ENCODE measurements around the gene LRRC26.

LRRC26 gene

GRCh38 chr9:137189297-137190295 is 19.7 kb upstream of the LRRC26 start:
- Histone ChIP-seq H3K4me3 (ENCODE audit: low read length) (peak overlapping the region; percentile 92), H3K27ac (ENCODE audit: low read depth, low read length) (no peak overlapping the region; the same call in 1 of the 2 replicates)
- 52% methylated on average over 23 of the region's 23 CpGs for WGBS

GRCh38 chr9:137188490-137189296 is 18.8 kb upstream of the LRRC26 start, which contains the start of the genes ANAPC2 and SSNA1:
Gene ANAPC2 (minus strand): TSS chr9:137188560. CDS start chr9:137188532, 28 bp downstream.
Gene SSNA1 (plus strand): TSS chr9:137188676. CDS start chr9:137188727, 51 bp downstream.
- H3K4me3 ChIP-seq (ENCODE audit: low read length), result peak within 1 kb of the TSS; percentile 92
- H3K27me3 ChIP-seq (ENCODE audit: insufficient read depth, low read length), result no peaks in the 10 kb centered on the region
- peak within 1 kb of the TSS; percentile 81 for H3K9ac ChIP-seq (ENCODE audit: low read depth, low read length)
- under 1% methylated on average over 98 of the region's 98 CpGs for WGBS
- H3K36me3 ChIP-seq (ENCODE audit: insufficient read depth, low read length), result peaks cover 29% of the 10 kb centered on the region
- H3K9me3 ChIP-seq (ENCODE audit: insufficient read depth, low read depth, low read length), result no peaks in the 10 kb centered on the region
- peak within 1 kb of the TSS; percentile 96; the same call in 1 of the 2 replicates for H3K27ac ChIP-seq (ENCODE audit: low read depth, low read length)
- H3K4me1 ChIP-seq (ENCODE audit: insufficient read depth, low read length), result 0 out of 2 replicates have a peak, but pooled peaks cover 3% of the 10 kb centered on the region

More at GRCh38 chr9:137189297-137190295, 19.7 kb upstream of the LRRC26 start:
- H3K4me1 ChIP-seq (ENCODE audit: insufficient read depth, low read length), result peaks cover 4% of the 10 kb centered on the region; the same call in 1 of the 2 replicates
- H3K9ac ChIP-seq (ENCODE audit: low read depth, low read length), result peak overlapping the region; percentile 81
- no peaks in the 10 kb centered on the region for H3K9me3 ChIP-seq (ENCODE audit: insufficient read depth, low read depth, low read length)
- no peaks in the 10 kb centered on the region for H3K27me3 ChIP-seq (ENCODE audit: insufficient read depth, low read length)
- H3K36me3 ChIP-seq (ENCODE audit: insufficient read depth, low read length), result peaks cover 23% of the 10 kb centered on the region

GRCh38 chr9:137188086-137188489 is 18.2 kb upstream of the LRRC26 start:
- Histone ChIP-seq H3K27me3 (ENCODE audit: insufficient read depth, low read length) (no peaks in the 10 kb centered on the region), H3K36me3 (ENCODE audit: insufficient read depth, low read length) (peaks cover 35% of the 10 kb centered on the region), H3K4me1 (ENCODE audit: insufficient read depth, low read length) (0 out of 2 replicates have a peak, but pooled peaks cover 3% of the 10 kb centered on the region), H3K9ac (ENCODE audit: low read depth, low read length) (peak overlapping the region; percentile 81), H3K27ac (ENCODE audit: low read depth, low read length) (peak overlapping the region; percentile 67; the same call in 1 of the 2 replicates), H3K4me3 (ENCODE audit: low read length) (peak overlapping the region; percentile 92), H3K9me3 (ENCODE audit: insufficient read depth, low read depth, low read length) (no peaks in the 10 kb centered on the region)
- WGBS, result 1% methylated on average over 31 of the region's 31 CpGs

DNA sequence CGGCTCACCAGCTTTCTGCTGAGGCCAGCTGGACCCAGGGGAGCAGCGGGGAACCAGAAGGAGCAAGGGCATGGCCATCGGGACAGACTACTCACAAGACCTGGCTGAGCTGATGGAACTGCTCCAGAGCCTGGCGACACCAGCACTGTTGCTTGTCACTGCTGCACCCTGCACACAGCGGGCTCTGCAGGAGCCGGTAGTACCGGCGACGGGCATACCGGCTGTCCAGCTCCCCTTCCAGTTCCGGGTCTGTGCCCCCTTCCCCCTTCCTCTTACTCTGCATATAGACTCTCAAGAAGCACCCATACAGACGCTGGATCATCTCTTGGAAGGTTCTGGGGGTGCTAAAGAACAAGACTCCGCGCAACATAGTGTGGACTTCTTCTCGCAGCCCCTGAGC is 17.5 kb upstream of the LRRC26 start:
- Histone ChIP-seq H3K4me3 (ENCODE audit: low read length) (peak overlapping the region; percentile 92), H3K9ac (ENCODE audit: low read depth, low read length) (peak overlapping the region; percentile 81; the same call in 1 of the 2 replicates), H3K4me1 (ENCODE audit: insufficient read depth, low read length) (0 out of 2 replicates have a peak, but pooled peaks cover 3% of the 10 kb centered on the region), H3K27ac (ENCODE audit: low read depth, low read length) (no peak overlapping the region), H3K9me3 (ENCODE audit: insufficient read depth, low read depth, low read length) (no peaks in the 10 kb centered on the region), H3K27me3 (ENCODE audit: insufficient read depth, low read length) (no peaks in the 10 kb centered on the region), H3K36me3 (ENCODE audit: insufficient read depth, low read length) (peaks cover 42% of the 10 kb centered on the region)
- WGBS, result 93% methylated on average over 15 of the region's 15 CpGs

- H3K36me3 ChIP-seq (ENCODE audit: insufficient read depth, low read length), result peaks cover 42% of the 10 kb centered on the region
- no peaks in the 10 kb centered on the region for H3K9me3 ChIP-seq (ENCODE audit: insufficient read depth, low read depth, low read length)
- H3K27ac ChIP-seq (ENCODE audit: low read depth, low read length), result no peak overlapping the region
Measured at GRCh38 chr9:137186385-137186784, 16.5 kb upstream of the LRRC26 start.

DNA sequence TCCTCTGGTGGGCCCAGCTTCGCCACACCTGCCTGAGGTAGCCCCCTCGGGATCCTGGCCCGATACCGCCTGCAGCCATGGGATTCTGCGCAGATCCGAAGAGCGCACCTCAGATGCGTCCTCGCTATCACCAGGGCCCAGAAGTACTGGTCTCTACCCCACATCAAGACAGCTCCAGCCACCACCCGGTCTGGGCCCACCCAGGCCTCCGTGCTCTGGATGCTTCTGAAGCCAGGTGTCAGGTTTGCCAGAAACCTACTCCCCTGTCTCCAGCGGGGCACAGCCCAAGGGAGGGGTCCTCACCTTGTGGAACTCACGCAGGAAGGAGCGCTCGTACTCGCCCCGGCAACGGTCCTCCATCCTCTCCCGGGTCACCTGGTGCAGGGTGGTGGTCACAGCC is 16.1 kb upstream of the LRRC26 start:
- H3K4me3 ChIP-seq (ENCODE audit: low read length), result no peak overlapping the region
- H3K27me3 ChIP-seq (ENCODE audit: insufficient read depth, low read length), result no peaks in the 10 kb centered on the region
- 95% methylated on average over 19 of the region's 19 CpGs for WGBS
- no peaks in the 10 kb centered on the region for H3K9me3 ChIP-seq (ENCODE audit: insufficient read depth, low read depth, low read length)
- H3K9ac ChIP-seq (ENCODE audit: low read depth, low read length), result no peak overlapping the region
- H3K27ac ChIP-seq (ENCODE audit: low read depth, low read length), result no peak overlapping the region
- H3K4me1 ChIP-seq (ENCODE audit: insufficient read depth, low read length), result 0 out of 2 replicates have a peak, but pooled peaks cover 3% of the 10 kb centered on the region
- peaks cover 42% of the 10 kb centered on the region for H3K36me3 ChIP-seq (ENCODE audit: insufficient read depth, low read length)

More at GRCh38 chr9:137186385-137186784, 16.5 kb upstream of the LRRC26 start:
- Histone ChIP-seq H3K9ac (ENCODE audit: low read depth, low read length) (no peak overlapping the region), H3K27me3 (ENCODE audit: insufficient read depth, low read length) (no peaks in the 10 kb centered on the region), H3K4me3 (ENCODE audit: low read length) (no peak overlapping the region), H3K4me1 (ENCODE audit: insufficient read depth, low read length) (0 out of 2 replicates have a peak, but pooled peaks cover 3% of the 10 kb centered on the region)
- WGBS, result 90% methylated on average over 6 of the region's 6 CpGs

GRCh38 chr9:137184881-137185660 is 15.2 kb upstream of the LRRC26 start:
- no peaks in the 10 kb centered on the region for H3K27me3 ChIP-seq (ENCODE audit: insufficient read depth, low read length)
- H3K36me3 ChIP-seq (ENCODE audit: insufficient read depth, low read length), result peaks cover 46% of the 10 kb centered on the region
- H3K9ac ChIP-seq (ENCODE audit: low read depth, low read length), result no peak overlapping the region
- 95% methylated on average over 48 of the region's 48 CpGs for WGBS
- H3K4me3 ChIP-seq (ENCODE audit: low read length), result no peak overlapping the region
- H3K27ac ChIP-seq (ENCODE audit: low read depth, low read length), result no peak overlapping the region
- 0 out of 2 replicates have a peak, but pooled peaks cover 3% of the 10 kb centered on the region for H3K4me1 ChIP-seq (ENCODE audit: insufficient read depth, low read length)
- no peaks in the 10 kb centered on the region for H3K9me3 ChIP-seq (ENCODE audit: insufficient read depth, low read depth, low read length)

- peaks cover 46% of the 10 kb centered on the region for H3K36me3 ChIP-seq (ENCODE audit: insufficient read depth, low read length)
Measured at GRCh38 chr9:137183980-137184595, 14.2 kb upstream of the LRRC26 start.

GRCh38 chr9:137182836-137183235 is 13.0 kb upstream of the LRRC26 start:
- Histone ChIP-seq H3K9ac (ENCODE audit: low read depth, low read length) (no peak overlapping the region), H3K36me3 (ENCODE audit: insufficient read depth, low read length) (peaks cover 46% of the 10 kb centered on the region), H3K27me3 (ENCODE audit: insufficient read depth, low read length) (no peaks in the 10 kb centered on the region), H3K9me3 (ENCODE audit: insufficient read depth, low read depth, low read length) (no peaks in the 10 kb centered on the region), H3K4me3 (ENCODE audit: low read length) (no peak overlapping the region), H3K27ac (ENCODE audit: low read depth, low read length) (no peak overlapping the region), H3K4me1 (ENCODE audit: insufficient read depth, low read length) (no peaks in the 10 kb centered on the region)
- WGBS, result 95% methylated on average over 17 of the region's 17 CpGs

More at GRCh38 chr9:137183980-137184595, 14.2 kb upstream of the LRRC26 start:
- H3K27ac ChIP-seq (ENCODE audit: low read depth, low read length), result no peak overlapping the region
- no peaks in the 10 kb centered on the region for H3K9me3 ChIP-seq (ENCODE audit: insufficient read depth, low read depth, low read length)
- 96% methylated on average over 27 of the region's 27 CpGs for WGBS
- H3K9ac ChIP-seq (ENCODE audit: low read depth, low read length), result no peak overlapping the region
- H3K4me1 ChIP-seq (ENCODE audit: insufficient read depth, low read length), result no peaks in the 10 kb centered on the region
- no peaks in the 10 kb centered on the region for H3K27me3 ChIP-seq (ENCODE audit: insufficient read depth, low read length)
- H3K4me3 ChIP-seq (ENCODE audit: low read length), result no peak overlapping the region

GRCh38 chr9:137181680-137182079 is 11.8 kb upstream of the LRRC26 start:
- Histone ChIP-seq H3K9me3 (ENCODE audit: insufficient read depth, low read depth, low read length) (no peaks in the 10 kb centered on the region), H3K36me3 (ENCODE audit: insufficient read depth, low read length) (peaks cover 50% of the 10 kb centered on the region)

More at GRCh38 chr9:137181680-137182079, 11.8 kb upstream of the LRRC26 start:
- Histone ChIP-seq H3K4me1 (ENCODE audit: insufficient read depth, low read length) (no peaks in the 10 kb centered on the region), H3K4me3 (ENCODE audit: low read length) (no peak overlapping the region), H3K9ac (ENCODE audit: low read depth, low read length) (no peak overlapping the region), H3K27me3 (ENCODE audit: insufficient read depth, low read length) (no peaks in the 10 kb centered on the region), H3K27ac (ENCODE audit: low read depth, low read length) (no peak overlapping the region)
- 97% methylated on average over 22 of the region's 22 CpGs for WGBS

All from HUES64 (cell line).